Heart left ventricle (tissue), 13 donors: ENCODE data around the gene DCDC2C.

Source experiments
- CTCF ChIP-seq, 12 donors: fragments of 200-600 bp; sonication (generic) in 4 of 12; IDR thresholded peaks; one replicate each; pipeline versions ENCODE4 v1.5.0 to v1.8.0; 2018 to 2022; ENCODE audit warnings: antibody characterized with exemption in 12 of 12, mild to moderate bottlenecking in 5 of 12
- POLR2A ChIP-seq, 2 donors: fragments of 450-650 bp; IDR thresholded peaks; one replicate each; pipeline ENCODE4 v1.6.1; 2017; ENCODE audit warnings: antibody characterized with exemption in 2 of 2, mild to moderate bottlenecking in 2 of 2, moderate library complexity in 2 of 2
- donor health status: ischemic (EF 13 %, LVEDD 7.1; RV severe dilation, severe dysfunction).
- donor health status: DM: no; HTN: yes; CAD: no.
- donor health status: DM: no; HTN: no; CAD: no.
- donor health status: ischemic (EF 25% LVEDD 6.9; RV normal size, moderate dysfunction).
- donor health status: ischemic (EF 25% LVEDD 5.7; RV mildly dilated, moderate dysfunction).
- donor health status: ischemic (EF 35%, LVEDD 5.7; RV mildly dilated, moderate dysfunction).
- donor health status: nonischemic (EF 11% LVEDD 7.7; RV severe dilation, severe dysfunction).
- donor health status: DM: yes; HTN: yes; CAD: no.
- donor health status: PGD.
- donor health status: ischemic (EF 29% LVEDD 5.4; RV normal size, mild dysfunction).
- donor health status: nonischemic (EF 23%, LVEDD 6.1; RV moderate dilation, normal function).

GRCh38 chr2:3737128-3737527 is 33.8 kb downstream of the DCDC2C start:
- no peak for TF ChIP-seq POLR2A (IDR thresholded peaks at IDR 0.05)
- no peak for TF ChIP-seq CTCF (IDR thresholded peaks at IDR 0.05)
